HG03469 (cell line): ENCODE data around the gene USP17L25.
"Not testable (repeated sequence)": the region's sequence is repeated elsewhere in the genome, so short reads cannot be mapped to it uniquely, and the experiment has no call there.

Experiments used
- ATAC-seq: cut with Tn5 transposase; IDR thresholded peaks from one replicate; pipeline ENCODE4 v1.9.1; 2021; ENCODE audit warnings: mild to moderate bottlenecking, moderate library complexity, moderate number of reproducible peaks; ENCODE audit not compliant: unreplicated experiment

Gene USP17L25, protein sequence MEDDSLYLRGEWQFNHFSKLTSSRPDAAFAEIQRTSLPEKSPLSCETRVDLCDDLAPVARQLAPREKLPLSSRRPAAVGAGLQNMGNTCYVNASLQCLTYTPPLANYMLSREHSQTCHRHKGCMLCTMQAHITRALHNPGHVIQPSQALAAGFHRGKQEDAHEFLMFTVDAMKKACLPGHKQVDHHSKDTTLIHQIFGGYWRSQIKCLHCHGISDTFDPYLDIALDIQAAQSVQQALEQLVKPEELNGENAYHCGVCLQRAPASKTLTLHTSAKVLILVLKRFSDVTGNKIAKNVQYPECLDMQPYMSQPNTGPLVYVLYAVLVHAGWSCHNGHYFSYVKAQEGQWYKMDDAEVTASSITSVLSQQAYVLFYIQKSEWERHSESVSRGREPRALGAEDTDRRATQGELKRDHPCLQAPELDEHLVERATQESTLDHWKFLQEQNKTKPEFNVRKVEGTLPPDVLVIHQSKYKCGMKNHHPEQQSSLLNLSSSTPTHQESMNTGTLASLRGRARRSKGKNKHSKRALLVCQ

DNA sequence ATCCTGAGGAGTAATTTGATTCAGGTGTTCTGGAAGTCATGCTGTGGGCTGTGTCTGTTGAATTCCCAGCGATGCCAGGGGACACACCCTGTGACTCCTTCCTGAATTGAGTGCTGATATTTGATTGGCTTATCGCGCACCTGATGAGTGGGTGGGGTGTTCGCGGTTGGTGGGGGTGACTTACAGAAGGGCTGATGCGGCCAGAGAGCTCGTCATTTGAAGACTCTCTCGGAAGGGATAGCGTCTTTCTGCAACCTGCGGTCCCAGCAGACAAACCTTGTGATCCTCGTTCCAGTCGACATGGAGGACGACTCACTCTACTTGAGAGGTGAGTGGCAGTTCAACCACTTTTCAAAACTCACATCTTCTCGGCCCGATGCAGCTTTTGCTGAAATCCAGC is at the start of gene USP17L25:
TSS of gene USP17L25 (plus strand) at position 301 of the 400 bp plus-strand sequence. CDS start at position 301, 0 bp downstream.
- ATAC-seq: not testable (repeated sequence)

DNA sequence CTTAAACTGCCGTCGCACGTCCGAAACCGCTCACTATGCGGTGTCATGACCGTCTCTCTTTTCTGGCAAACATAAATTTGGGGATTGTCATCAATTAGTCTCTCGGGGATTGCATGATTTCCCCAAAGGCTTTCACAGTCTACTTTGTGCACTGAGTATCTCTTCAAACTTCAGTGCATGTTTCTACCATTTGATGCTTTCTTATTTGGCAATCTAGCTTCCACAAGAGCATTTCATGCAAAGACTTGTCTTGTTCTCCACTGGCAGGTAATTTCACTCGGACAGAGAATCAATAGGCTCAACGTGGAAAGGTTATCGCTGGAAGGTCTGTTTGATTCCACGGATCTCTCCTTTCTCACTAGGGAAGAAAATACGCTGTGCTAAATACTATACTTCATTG is 5.5 kb upstream of the USP17L25 start:
- not testable (repeated sequence) for ATAC-seq

DNA sequence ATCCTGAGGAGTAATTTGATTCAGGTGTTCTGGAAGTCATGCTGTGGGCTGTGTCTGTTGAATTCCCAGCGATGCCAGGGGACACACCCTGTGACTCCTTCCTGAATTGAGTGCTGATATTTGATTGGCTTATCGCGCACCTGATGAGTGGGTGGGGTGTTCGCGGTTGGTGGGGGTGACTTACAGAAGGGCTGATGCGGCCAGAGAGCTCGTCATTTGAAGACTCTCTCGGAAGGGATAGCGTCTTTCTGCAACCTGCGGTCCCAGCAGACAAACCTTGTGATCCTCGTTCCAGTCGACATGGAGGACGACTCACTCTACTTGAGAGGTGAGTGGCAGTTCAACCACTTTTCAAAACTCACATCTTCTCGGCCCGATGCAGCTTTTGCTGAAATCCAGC is 4.8 kb upstream of the USP17L25 start, which contains the start of gene USP17L24:
TSS of gene USP17L24 (plus strand) at position 301 of the 400 bp plus-strand sequence. CDS start at position 301, 0 bp downstream.
- ATAC-seq: not testable (repeated sequence)

DNA sequence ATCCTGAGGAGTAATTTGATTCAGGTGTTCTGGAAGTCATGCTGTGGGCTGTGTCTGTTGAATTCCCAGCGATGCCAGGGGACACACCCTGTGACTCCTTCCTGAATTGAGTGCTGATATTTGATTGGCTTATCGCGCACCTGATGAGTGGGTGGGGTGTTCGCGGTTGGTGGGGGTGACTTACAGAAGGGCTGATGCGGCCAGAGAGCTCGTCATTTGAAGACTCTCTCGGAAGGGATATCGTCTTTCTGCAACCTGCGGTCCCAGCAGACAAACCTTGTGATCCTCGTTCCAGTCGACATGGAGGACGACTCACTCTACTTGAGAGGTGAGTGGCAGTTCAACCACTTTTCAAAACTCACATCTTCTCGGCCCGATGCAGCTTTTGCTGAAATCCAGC is 4.6 kb downstream of the USP17L25 start, which contains the start of gene USP17L26:
TSS of gene USP17L26 (plus strand) at position 301 of the 400 bp plus-strand sequence. CDS start at position 301, 0 bp downstream.
- ATAC-seq: not testable (repeated sequence)

DNA sequence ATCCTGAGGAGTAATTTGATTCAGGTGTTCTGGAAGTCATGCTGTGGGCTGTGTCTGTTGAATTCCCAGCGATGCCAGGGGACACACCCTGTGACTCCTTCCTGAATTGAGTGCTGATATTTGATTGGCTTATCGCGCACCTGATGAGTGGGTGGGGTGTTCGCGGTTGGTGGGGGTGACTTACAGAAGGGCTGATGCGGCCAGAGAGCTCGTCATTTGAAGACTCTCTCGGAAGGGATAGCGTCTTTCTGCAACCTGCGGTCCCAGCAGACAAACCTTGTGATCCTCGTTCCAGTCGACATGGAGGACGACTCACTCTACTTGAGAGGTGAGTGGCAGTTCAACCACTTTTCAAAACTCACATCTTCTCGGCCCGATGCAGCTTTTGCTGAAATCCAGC is 9.4 kb downstream of the USP17L25 start, which contains the start of gene USP17L5:
TSS of gene USP17L5 (plus strand) at position 301 of the 400 bp plus-strand sequence. CDS start at position 301, 0 bp downstream.
- ATAC-seq: not testable (repeated sequence)

DNA sequence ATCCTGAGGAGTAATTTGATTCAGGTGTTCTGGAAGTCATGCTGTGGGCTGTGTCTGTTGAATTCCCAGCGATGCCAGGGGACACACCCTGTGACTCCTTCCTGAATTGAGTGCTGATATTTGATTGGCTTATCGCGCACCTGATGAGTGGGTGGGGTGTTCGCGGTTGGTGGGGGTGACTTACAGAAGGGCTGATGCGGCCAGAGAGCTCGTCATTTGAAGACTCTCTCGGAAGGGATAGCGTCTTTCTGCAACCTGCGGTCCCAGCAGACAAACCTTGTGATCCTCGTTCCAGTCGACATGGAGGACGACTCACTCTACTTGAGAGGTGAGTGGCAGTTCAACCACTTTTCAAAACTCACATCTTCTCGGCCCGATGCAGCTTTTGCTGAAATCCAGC is 14.1 kb downstream of the USP17L25 start, which contains the start of gene USP17L27:
TSS of gene USP17L27 (plus strand) at position 301 of the 400 bp plus-strand sequence. CDS start at position 301, 0 bp downstream.
- not testable (repeated sequence) for ATAC-seq

DNA sequence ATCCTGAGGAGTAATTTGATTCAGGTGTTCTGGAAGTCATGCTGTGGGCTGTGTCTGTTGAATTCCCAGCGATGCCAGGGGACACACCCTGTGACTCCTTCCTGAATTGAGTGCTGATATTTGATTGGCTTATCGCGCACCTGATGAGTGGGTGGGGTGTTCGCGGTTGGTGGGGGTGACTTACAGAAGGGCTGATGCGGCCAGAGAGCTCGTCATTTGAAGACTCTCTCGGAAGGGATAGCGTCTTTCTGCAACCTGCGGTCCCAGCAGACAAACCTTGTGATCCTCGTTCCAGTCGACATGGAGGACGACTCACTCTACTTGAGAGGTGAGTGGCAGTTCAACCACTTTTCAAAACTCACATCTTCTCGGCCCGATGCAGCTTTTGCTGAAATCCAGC is 18.9 kb downstream of the USP17L25 start, which contains the start of gene USP17L28:
TSS of gene USP17L28 (plus strand) at position 301 of the 400 bp plus-strand sequence. CDS start at position 301, 0 bp downstream.
- ATAC-seq: not testable (repeated sequence)

DNA sequence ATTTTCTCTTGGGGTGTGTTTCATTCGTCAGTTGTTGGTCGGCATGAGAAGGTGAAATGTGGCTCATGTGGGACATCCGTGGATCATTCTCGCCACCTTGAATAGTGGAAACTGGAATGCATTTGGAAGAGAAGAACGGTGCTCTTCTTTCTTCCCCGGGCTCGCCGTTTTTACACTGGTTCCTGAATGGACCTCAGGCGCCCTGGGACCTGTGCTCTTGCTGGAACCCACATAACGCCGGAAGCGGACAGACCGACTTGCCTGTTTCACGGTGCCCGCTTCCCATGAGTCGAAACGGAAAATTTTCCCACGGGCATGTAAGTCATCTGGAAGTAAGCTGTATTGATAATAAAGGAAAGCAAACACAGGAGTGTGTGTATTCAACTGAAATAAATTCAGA is 21.2 kb downstream of the USP17L25 start:
- not testable (repeated sequence) for ATAC-seq

DNA sequence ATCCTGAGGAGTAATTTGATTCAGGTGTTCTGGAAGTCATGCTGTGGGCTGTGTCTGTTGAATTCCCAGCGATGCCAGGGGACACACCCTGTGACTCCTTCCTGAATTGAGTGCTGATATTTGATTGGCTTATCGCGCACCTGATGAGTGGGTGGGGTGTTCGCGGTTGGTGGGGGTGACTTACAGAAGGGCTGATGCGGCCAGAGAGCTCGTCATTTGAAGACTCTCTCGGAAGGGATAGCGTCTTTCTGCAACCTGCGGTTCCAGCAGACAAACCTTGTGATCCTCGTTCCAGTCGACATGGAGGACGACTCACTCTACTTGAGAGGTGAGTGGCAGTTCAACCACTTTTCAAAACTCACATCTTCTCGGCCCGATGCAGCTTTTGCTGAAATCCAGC is 23.6 kb downstream of the USP17L25 start, which contains the start of gene USP17L29:
TSS of gene USP17L29 (plus strand) at position 301 of the 400 bp plus-strand sequence. CDS start at position 301, 0 bp downstream.
- ATAC-seq: not testable (repeated sequence)

DNA sequence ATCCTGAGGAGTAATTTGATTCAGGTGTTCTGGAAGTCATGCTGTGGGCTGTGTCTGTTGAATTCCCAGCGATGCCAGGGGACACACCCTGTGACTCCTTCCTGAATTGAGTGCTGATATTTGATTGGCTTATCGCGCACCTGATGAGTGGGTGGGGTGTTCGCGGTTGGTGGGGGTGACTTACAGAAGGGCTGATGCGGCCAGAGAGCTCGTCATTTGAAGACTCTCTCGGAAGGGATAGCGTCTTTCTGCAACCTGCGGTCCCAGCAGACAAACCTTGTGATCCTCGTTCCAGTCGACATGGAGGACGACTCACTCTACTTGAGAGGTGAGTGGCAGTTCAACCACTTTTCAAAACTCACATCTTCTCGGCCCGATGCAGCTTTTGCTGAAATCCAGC is 33.1 kb downstream of the USP17L25 start, which contains the start of gene USP17L30:
TSS of gene USP17L30 (plus strand) at position 301 of the 400 bp plus-strand sequence. CDS start at position 301, 0 bp downstream.
- ATAC-seq: not testable (repeated sequence)

DNA sequence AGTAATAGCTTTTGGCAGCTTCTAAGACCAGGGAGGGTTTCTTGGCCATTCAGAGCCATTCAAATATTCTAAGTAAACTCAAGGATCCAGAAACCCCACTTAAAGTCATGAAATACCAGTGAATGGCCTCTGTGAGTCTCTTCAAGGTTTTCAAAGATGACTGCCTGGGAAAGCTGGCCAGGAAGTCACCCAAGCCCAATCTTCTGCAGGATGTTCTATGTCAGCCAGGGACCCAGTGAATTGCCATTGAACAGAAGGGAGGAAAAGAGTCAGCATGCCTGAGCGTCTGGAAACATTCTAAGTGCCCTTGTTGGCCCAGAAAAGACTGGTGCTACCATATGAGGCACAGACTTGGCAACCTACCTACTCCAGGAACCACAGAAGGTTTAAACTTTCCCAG is 50.2 kb downstream of the USP17L25 start:
- not testable (repeated sequence) for ATAC-seq
